GM12892 (cell line): Measurements from ENCODE around the gene AANAT.

Experiments
- POLR2A ChIP-seq: IDR thresholded peaks from 2 replicates; pipeline ENCODE4 v1.6.1; 2011; ENCODE audit warnings: low read depth, low read length, control low read depth
- POLR2AphosphoS5 ChIP-seq: IDR thresholded peaks from 2 replicates; pipeline ENCODE4 v1.6.1; 2011; ENCODE audit warnings: low read depth, low read length, control low read depth

- no peak for TF ChIP-seq POLR2A
- no peak for TF ChIP-seq POLR2AphosphoS5
Observed at GRCh38 chr17:76441686-76442340, 25.6 kb upstream of the AANAT start.
